Measurements from ENCODE around the gene TMEM18.
"Not testable (repeated sequence)": the region's sequence is repeated elsewhere in the genome, so short reads cannot be mapped to it uniquely, and the experiment has no call there.

Gene TMEM18

GRCh38 chr2:685421-685820 lies 8.2 kb upstream of the TMEM18 start:
- POLR2A ChIA-PET: interaction anchor here (0.6 kb wide), 1 partner anchor 376 kb away, joined by 3 read pairs; no protein-coding TSS in a partner anchor
- CTCF ChIA-PET: no interaction called here
- DNase-seq (ENCODE audit: extremely low spot score): no peak
- TF ChIP-seq ELF4 (IDR thresholded peaks at IDR 0.05): no peak
- no peak for TF ChIP-seq LEF1 (IDR thresholded peaks at IDR 0.05; ENCODE audit: borderline replicate concordance)
- no peak for TF ChIP-seq BHLHE40 (IDR thresholded peaks at IDR 0.05; ENCODE audit: borderline replicate concordance)
- TF ChIP-seq SUZ12 (IDR thresholded peaks at IDR 0.05): no peak
- no peak for TF ChIP-seq HDGF (IDR thresholded peaks at IDR 0.05; ENCODE audit: borderline replicate concordance)
- no peak for TF ChIP-seq ZNF384 (IDR thresholded peaks at IDR 0.05)
- TF ChIP-seq TARDBP (IDR thresholded peaks at IDR 0.05): no peak
- no peak for TF ChIP-seq CTBP1 (IDR thresholded peaks at IDR 0.05; ENCODE audit: borderline replicate concordance)
- TF ChIP-seq NFRKB (IDR thresholded peaks at IDR 0.05): no peak
- TF ChIP-seq SP1 (IDR thresholded peaks at IDR 0.05): no peak
- no peak for TF ChIP-seq FOXM1 (IDR thresholded peaks at IDR 0.05; ENCODE audit: borderline replicate concordance)
- TF ChIP-seq L3MBTL2 (conservative IDR thresholded peaks at IDR 0.05): no peak
- no peak for TF ChIP-seq FOXK2 (IDR thresholded peaks at IDR 0.05)
- TF ChIP-seq, protein P1, sequence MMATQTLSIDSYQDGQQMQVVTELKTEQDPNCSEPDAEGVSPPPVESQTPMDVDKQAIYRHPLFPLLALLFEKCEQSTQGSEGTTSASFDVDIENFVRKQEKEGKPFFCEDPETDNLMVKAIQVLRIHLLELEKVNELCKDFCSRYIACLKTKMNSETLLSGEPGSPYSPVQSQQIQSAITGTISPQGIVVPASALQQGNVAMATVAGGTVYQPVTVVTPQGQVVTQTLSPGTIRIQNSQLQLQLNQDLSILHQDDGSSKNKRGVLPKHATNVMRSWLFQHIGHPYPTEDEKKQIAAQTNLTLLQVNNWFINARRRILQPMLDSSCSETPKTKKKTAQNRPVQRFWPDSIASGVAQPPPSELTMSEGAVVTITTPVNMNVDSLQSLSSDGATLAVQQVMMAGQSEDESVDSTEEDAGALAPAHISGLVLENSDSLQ (IDR thresholded peaks at IDR 0.05): no peak
- TF ChIP-seq FOXA1 (IDR thresholded peaks at IDR 0.05): no peak
- TF ChIP-seq ARNT (IDR thresholded peaks at IDR 0.05): no peak

- CTCF ChIA-PET; POLR2A ChIA-PET; DNase-seq (ENCODE audit: extremely low spot score): not testable (repeated sequence)
Observed at GRCh38 chr2:684913-685312, 7.7 kb upstream of the TMEM18 start.

DNA sequence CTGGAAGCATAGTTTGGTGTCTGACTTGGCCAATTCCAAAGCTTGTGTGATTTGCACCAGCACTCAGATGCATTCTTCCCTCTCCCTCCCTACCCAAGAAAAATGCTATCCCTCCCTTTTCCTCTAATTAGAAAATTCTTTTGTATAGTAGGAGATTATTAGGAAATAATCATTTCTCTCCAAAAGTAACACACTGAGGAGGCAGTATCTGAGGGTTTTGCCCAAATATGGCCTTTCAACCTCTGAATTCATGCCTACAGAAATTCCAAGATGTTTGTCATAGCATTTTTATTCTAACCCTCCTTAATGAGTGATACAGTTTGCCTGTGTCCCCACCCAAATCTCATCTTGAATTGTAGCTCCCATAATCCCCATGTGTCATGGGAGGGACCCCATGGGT lies 5.0 kb upstream of the TMEM18 start:
- DNase-seq (ENCODE audit: extremely low spot score): no peak
- TF ChIP-seq L3MBTL2 (conservative IDR thresholded peaks at IDR 0.05) (no peak), ZNF384 (IDR thresholded peaks at IDR 0.05) (no peak), ELF4 (IDR thresholded peaks at IDR 0.05) (no peak), NFRKB (IDR thresholded peaks at IDR 0.05) (no peak), SP1 (IDR thresholded peaks at IDR 0.05) (no peak)
- ChIA-PET CTCF (no interaction called here), POLR2A (no interaction called here)

DNA sequence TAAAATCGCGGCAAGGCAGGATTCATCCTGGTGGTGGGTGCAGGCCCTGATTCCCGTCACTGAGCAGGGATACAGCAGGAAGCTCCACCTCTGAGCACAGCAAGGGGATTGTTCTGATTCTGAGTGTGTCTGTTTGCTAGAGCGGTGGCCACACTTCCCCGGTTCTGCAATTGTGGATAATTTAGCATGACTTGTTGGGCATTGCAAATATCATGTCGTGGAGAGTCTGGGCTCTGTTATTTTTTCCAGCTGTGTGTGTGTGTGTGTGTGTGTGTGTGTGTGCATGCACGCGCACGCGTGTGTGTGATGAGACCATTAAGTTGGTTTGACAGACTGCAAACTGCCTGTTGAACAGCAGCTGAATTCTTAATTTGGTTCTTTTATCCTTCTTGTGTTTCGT lies 4.1 kb upstream of the TMEM18 start:
- TF ChIP-seq FOXM1 (IDR thresholded peaks at IDR 0.05; ENCODE audit: borderline replicate concordance) (no peak), BHLHE40 (IDR thresholded peaks at IDR 0.05; ENCODE audit: borderline replicate concordance) (no peak), NFRKB (IDR thresholded peaks at IDR 0.05) (no peak), FOXK2 (IDR thresholded peaks at IDR 0.05) (no peak), ELF4 (IDR thresholded peaks at IDR 0.05) (no peak), SUZ12 (IDR thresholded peaks at IDR 0.05) (no peak), HDGF (IDR thresholded peaks at IDR 0.05; ENCODE audit: borderline replicate concordance) (no peak), ARNT (IDR thresholded peaks at IDR 0.05) (no peak), L3MBTL2 (conservative IDR thresholded peaks at IDR 0.05) (no peak), CTBP1 (IDR thresholded peaks at IDR 0.05; ENCODE audit: borderline replicate concordance) (no peak), SP1 (IDR thresholded peaks at IDR 0.05) (no peak), LEF1 (IDR thresholded peaks at IDR 0.05; ENCODE audit: borderline replicate concordance) (no peak), FOXA1 (IDR thresholded peaks at IDR 0.05) (no peak), TARDBP (IDR thresholded peaks at IDR 0.05) (no peak), ZNF384 (IDR thresholded peaks at IDR 0.05) (no peak)
- TF ChIP-seq, protein P1 (IDR thresholded peaks at IDR 0.05): no peak
- ChIA-PET CTCF (no interaction called here), POLR2A (no interaction called here)
- no peak for DNase-seq (ENCODE audit: extremely low spot score)

GRCh38 chr2:680496-680895 lies 3.3 kb upstream of the TMEM18 start:
- TF ChIP-seq FOXM1 (IDR thresholded peaks at IDR 0.05; ENCODE audit: borderline replicate concordance) (no peak), SUZ12 (IDR thresholded peaks at IDR 0.05) (no peak), ELF4 (IDR thresholded peaks at IDR 0.05) (no peak), SP1 (IDR thresholded peaks at IDR 0.05) (no peak), ZNF384 (IDR thresholded peaks at IDR 0.05) (no peak), HDGF (IDR thresholded peaks at IDR 0.05; ENCODE audit: borderline replicate concordance) (no peak), FOXA1 (IDR thresholded peaks at IDR 0.05) (no peak), BHLHE40 (IDR thresholded peaks at IDR 0.05; ENCODE audit: borderline replicate concordance) (no peak), CTBP1 (IDR thresholded peaks at IDR 0.05; ENCODE audit: borderline replicate concordance) (no peak), L3MBTL2 (conservative IDR thresholded peaks at IDR 0.05) (no peak), ARNT (IDR thresholded peaks at IDR 0.05) (no peak), NFRKB (IDR thresholded peaks at IDR 0.05) (no peak)
- TF ChIP-seq, protein P1 (IDR thresholded peaks at IDR 0.05): no peak
- DNase-seq (ENCODE audit: extremely low spot score): no peak
- ChIA-PET POLR2A (interaction anchor here (0.8 to 1.0 kb wide), 2 partner anchors 14 to 110 kb away, joined by 3 read pairs; no protein-coding TSS in a partner anchor), CTCF (interaction anchor here (0.6 kb wide), 1 partner anchor 19 kb away, joined by 3 read pairs; no protein-coding TSS in a partner anchor)

- CTCF ChIA-PET: no interaction called here
- no peak for TF ChIP-seq TARDBP (IDR thresholded peaks at IDR 0.05)
- no peak for TF ChIP-seq NFRKB (IDR thresholded peaks at IDR 0.05)
- no peak for TF ChIP-seq FOXK2 (IDR thresholded peaks at IDR 0.05)
- TF ChIP-seq SP1 (IDR thresholded peaks at IDR 0.05): no peak
- no peak for TF ChIP-seq CTBP1 (IDR thresholded peaks at IDR 0.05; ENCODE audit: borderline replicate concordance)
- no peak for TF ChIP-seq HDGF (IDR thresholded peaks at IDR 0.05; ENCODE audit: borderline replicate concordance)
- TF ChIP-seq L3MBTL2 (conservative IDR thresholded peaks at IDR 0.05): no peak
- no peak for TF ChIP-seq FOXM1 (IDR thresholded peaks at IDR 0.05; ENCODE audit: borderline replicate concordance)
- TF ChIP-seq LEF1 (IDR thresholded peaks at IDR 0.05; ENCODE audit: borderline replicate concordance): no peak
- no peak for TF ChIP-seq ZNF384 (IDR thresholded peaks at IDR 0.05)
- TF ChIP-seq ELF4 (IDR thresholded peaks at IDR 0.05): no peak
- TF ChIP-seq, protein P1 (IDR thresholded peaks at IDR 0.05): no peak
- TF ChIP-seq ARNT (IDR thresholded peaks at IDR 0.05): no peak
- TF ChIP-seq SUZ12 (IDR thresholded peaks at IDR 0.05): no peak
- POLR2A ChIA-PET: no interaction called here
Observed at GRCh38 chr2:678964-679363, 1.8 kb upstream of the TMEM18 start.

More at GRCh38 chr2:678964-679363, 1.8 kb upstream of the TMEM18 start:
- DNase-seq (ENCODE audit: extremely low spot score): no peak
